HL-60 (cell line): ENCODE measurements around the gene SELENBP1.
"Not testable (repeated sequence)": the region's sequence is repeated elsewhere in the genome, so short reads cannot be mapped to it uniquely, and the experiment has no call there.

Experiments used
- DNase-seq, 2 experiments: peaks; one replicate each; pipeline ENCODE4 v3.0.0-alpha.2; 2010 to 2020; ENCODE audit warnings: low read depth in 1 of 2, low spot score in 1 of 2
- H3K27ac ChIP-seq: fragments of 250-450 bp; sonication (Bioruptor Pico); replicated peaks from 2 replicates; pipeline ENCODE4 v1.5.1; 2020; ENCODE audit warnings: mild to moderate bottlenecking, moderate library complexity
- H3K27me3 ChIP-seq: fragments of 250-450 bp; sonication (Bioruptor Pico); 2 replicates; pipeline ENCODE4 v1.5.1; 2021; ENCODE audit warnings: mild to moderate bottlenecking, moderate library complexity; ENCODE audit not compliant: insufficient read depth, poor library complexity, severe bottlenecking
- H3K4me3 ChIP-seq: replicated peaks from 2 replicates; pipeline ENCODE4 v1.5.1; 2011; ENCODE audit warnings: mild to moderate bottlenecking, control low read depth, low read length; ENCODE audit not compliant: insufficient read depth
- CTCF ChIP-seq: IDR thresholded peaks from one replicate; pipeline ENCODE4 v1.5.1; 2011; ENCODE audit warnings: low read length, control low read depth, inconsistent platforms; ENCODE audit not compliant: insufficient read depth
- GABPA ChIP-seq: IDR thresholded peaks from 2 replicates; pipeline ENCODE4 v1.6.1; 2012; ENCODE audit warnings: low read depth
- POLR2AphosphoS5 ChIP-seq: IDR thresholded peaks from 2 replicates; pipeline ENCODE4 v1.6.1; 2012; ENCODE audit warnings: low read depth
- SPI1 ChIP-seq: IDR thresholded peaks from 2 replicates; pipeline ENCODE4 v1.6.1; 2012; ENCODE audit warnings: low read depth, mild to moderate bottlenecking, borderline replicate concordance
- TF ChIP-seq, protein P1 (sequence below): IDR thresholded peaks from 2 replicates; pipeline ENCODE4 v1.6.1; 2012; ENCODE audit warnings: low read depth; ENCODE audit not compliant: insufficient replicate concordance

SELENBP1 gene

GRCh38 chr1:151391079-151391563 is 18.6 kb upstream of the SELENBP1 start:
- no peaks in the 10 kb centered on the region for H3K27me3 ChIP-seq
- H3K4me3 ChIP-seq, result no peak overlapping the region
- TF ChIP-seq POLR2AphosphoS5 (no peak), GABPA (no peak), SPI1 (no peak), CTCF (no peak)
- TF ChIP-seq, protein P1, sequence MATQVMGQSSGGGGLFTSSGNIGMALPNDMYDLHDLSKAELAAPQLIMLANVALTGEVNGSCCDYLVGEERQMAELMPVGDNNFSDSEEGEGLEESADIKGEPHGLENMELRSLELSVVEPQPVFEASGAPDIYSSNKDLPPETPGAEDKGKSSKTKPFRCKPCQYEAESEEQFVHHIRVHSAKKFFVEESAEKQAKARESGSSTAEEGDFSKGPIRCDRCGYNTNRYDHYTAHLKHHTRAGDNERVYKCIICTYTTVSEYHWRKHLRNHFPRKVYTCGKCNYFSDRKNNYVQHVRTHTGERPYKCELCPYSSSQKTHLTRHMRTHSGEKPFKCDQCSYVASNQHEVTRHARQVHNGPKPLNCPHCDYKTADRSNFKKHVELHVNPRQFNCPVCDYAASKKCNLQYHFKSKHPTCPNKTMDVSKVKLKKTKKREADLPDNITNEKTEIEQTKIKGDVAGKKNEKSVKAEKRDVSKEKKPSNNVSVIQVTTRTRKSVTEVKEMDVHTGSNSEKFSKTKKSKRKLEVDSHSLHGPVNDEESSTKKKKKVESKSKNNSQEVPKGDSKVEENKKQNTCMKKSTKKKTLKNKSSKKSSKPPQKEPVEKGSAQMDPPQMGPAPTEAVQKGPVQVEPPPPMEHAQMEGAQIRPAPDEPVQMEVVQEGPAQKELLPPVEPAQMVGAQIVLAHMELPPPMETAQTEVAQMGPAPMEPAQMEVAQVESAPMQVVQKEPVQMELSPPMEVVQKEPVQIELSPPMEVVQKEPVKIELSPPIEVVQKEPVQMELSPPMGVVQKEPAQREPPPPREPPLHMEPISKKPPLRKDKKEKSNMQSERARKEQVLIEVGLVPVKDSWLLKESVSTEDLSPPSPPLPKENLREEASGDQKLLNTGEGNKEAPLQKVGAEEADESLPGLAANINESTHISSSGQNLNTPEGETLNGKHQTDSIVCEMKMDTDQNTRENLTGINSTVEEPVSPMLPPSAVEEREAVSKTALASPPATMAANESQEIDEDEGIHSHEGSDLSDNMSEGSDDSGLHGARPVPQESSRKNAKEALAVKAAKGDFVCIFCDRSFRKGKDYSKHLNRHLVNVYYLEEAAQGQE, result no peak
- DNase-seq, result no peak
- no peak overlapping the region for H3K27ac ChIP-seq

DNA sequence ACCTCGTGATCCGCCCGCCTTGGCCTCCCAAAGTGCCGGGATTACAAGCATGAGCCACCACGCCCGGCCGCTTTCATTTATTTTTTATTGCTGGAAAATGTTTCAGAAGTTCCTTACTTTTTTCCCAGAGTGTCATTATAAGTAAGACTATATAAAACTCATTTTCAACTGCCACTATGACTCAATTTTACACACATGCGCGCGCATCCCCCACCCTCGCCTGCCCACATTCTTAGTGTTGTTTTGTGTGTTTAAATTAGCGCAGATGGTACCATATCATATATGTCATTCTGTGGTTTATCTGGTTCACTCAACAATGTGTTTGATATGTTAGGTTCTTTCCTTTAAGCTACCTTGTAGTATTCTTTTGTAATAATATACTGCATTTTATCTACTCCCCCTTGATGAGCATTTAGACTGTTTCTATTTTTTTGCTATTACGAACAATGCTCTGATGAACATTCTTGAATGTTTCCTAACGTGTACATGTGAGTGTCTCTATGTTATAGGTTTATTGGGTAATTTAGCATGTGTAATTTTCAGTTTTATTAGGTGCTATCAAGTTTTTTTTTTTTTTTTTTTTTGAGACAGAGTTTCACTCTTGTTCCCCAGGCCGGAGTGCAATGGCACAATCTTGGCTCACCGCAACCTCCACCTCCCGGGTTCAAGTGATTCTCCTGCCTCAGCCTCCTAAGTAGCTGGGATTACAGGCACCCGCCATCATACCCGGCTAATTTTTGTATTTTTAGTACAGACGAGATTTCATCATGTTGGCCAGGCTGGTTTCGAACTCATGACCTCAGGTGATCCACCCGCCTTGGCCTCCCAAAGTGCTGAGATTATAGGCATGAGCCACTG is 17.9 kb upstream of the SELENBP1 start:
- not testable (repeated sequence) for DNase-seq, H3K27me3 ChIP-seq, H3K4me3 ChIP-seq, H3K27ac ChIP-seq

GRCh38 chr1:151386002-151386401 is 13.5 kb upstream of the SELENBP1 start:
- no peak for TF ChIP-seq GABPA
- TF ChIP-seq CTCF, result no peak
- no peak for TF ChIP-seq SPI1
- TF ChIP-seq, protein P1, result no peak
- no peak for TF ChIP-seq POLR2AphosphoS5
- H3K27ac ChIP-seq, result no peak overlapping the region
- no peak overlapping the region for H3K4me3 ChIP-seq
- no peaks in the 10 kb centered on the region for H3K27me3 ChIP-seq
- DNase-seq, result no peak

- no peak overlapping the region for H3K27ac ChIP-seq
- no peaks in the 10 kb centered on the region for H3K27me3 ChIP-seq
- DNase-seq, result no peak
- H3K4me3 ChIP-seq, result no peak overlapping the region
- TF ChIP-seq, protein P1, result no peak
- no peak for TF ChIP-seq SPI1
- TF ChIP-seq GABPA, result no peak
- no peak for TF ChIP-seq POLR2AphosphoS5
- TF ChIP-seq CTCF, result no peak
These were observed 12.1 kb upstream of the SELENBP1 start for GRCh38 chr1:151384584-151384983.
